SK-N-MC (cell line): ENCODE measurements around the gene SELENOW.
"Not testable (repeated sequence)": the region's sequence is repeated elsewhere in the genome, so short reads cannot be mapped to it uniquely, and the experiment has no call there.

Experiments
- DNase-seq: peaks from one replicate; pipeline ENCODE4 v3.0.0-alpha.2; 2011; ENCODE audit warnings: low read depth, low spot score
- H3K27ac ChIP-seq: fragments of 200-600 bp; sonication (generic); 2 replicates; pipeline ENCODE4 v1.5.1; 2016; ENCODE audit warnings: mixed run types
- H3K36me3 ChIP-seq: fragments of 200-600 bp; sonication (generic); 2 replicates; pipeline ENCODE4 v1.6.1; 2017; ENCODE audit warnings: antibody characterized with exemption, low read length, mixed read lengths; ENCODE audit not compliant: insufficient read depth
- H3K4me3 ChIP-seq: fragments of 200-600 bp; sonication (generic); 2 replicates; pipeline ENCODE4 v1.5.1; 2016
- H3K9ac ChIP-seq: fragments of 200-600 bp; sonication (generic); 2 replicates; pipeline ENCODE4 v1.8.0; 2017; ENCODE audit warnings: mixed run types, mixed read lengths; ENCODE audit not compliant: insufficient read length
- H3K9me3 ChIP-seq: fragments of 200-600 bp; sonication (generic); 2 replicates; pipeline ENCODE4 v1.6.1; 2017; ENCODE audit warnings: low read depth, mild to moderate bottlenecking, antibody characterized with exemption, low read length, moderate library complexity, mixed read lengths
- EZH2 ChIP-seq: fragments of 200-600 bp; sonication (generic); IDR thresholded peaks from one replicate; pipeline ENCODE4 v1.6.1; 2017; ENCODE audit warnings: antibody characterized with exemption
- FOXP2 ChIP-seq: optimal IDR thresholded peaks from 2 replicates; pipeline ENCODE3; 2011; ENCODE audit warnings: mild to moderate bottlenecking, moderate library complexity; ENCODE audit not compliant: insufficient read depth; ENCODE audit errors: extremely low read length, control extremely low read depth
- POLR2AphosphoS5 ChIP-seq: IDR thresholded peaks from 2 replicates; pipeline ENCODE4 v1.6.1; 2012; ENCODE audit warnings: mild to moderate bottlenecking, low read depth, low read length, borderline replicate concordance

Gene SELENOW

DNA sequence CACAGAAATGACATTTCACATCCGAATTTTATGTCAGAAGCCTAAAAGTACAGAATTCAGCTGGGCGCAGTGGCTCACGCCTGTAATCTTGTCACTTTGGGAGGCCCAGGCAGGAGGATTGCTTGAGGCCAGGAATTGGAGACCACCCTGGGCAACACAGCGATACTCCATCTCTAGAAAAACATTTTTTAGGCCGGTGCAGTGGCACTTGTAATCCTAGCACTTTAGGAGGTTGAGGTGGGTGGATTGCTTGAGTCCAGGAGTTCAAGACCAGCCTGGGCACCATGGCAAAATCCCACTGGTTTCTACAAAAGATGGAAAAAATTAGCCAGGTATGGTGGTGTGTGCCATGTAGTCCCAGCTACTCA is 17.9 kb upstream of the SELENOW start:
- Histone ChIP-seq H3K9ac (no peak overlapping the region), H3K27ac (no peak overlapping the region), H3K36me3 (peaks cover 25% of the 10 kb centered on the region; the same call in 1 of the 2 replicates)

DNA sequence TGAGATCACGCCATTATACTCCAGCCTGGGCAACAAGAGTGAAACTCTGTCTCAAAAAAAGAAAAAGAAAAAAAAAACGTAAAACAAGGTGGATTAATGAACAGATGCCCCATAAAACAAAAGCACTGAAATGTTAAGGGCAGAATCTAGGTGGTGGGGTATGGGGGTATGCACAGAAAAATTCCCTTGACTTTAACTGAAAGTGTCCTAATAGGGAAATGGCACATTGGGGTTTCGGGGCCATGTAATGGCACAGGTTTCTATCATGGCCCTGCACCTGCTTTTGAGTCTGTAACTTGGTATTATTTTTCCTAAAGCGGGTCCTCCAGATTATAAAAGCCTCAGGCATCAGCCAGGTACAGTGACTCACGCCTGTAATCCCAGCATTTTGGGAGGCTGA is 16.9 kb upstream of the SELENOW start:
- Histone ChIP-seq H3K27ac (no peak overlapping the region), H3K4me3 (no peak overlapping the region), H3K36me3 (peaks cover 15% of the 10 kb centered on the region; the same call in 1 of the 2 replicates), H3K9me3 (no peaks in the 10 kb centered on the region), H3K9ac (no peak overlapping the region)
- TF ChIP-seq FOXP2 (no peak), EZH2 (no peak), POLR2AphosphoS5 (no peak)
- DNase-seq: no peak

More for the DNA sequence above, 17.9 kb upstream of the SELENOW start:
- TF ChIP-seq FOXP2 (no peak), POLR2AphosphoS5 (no peak), EZH2 (no peak)
- DNase-seq: no peak
- H3K4me3 ChIP-seq: no peak overlapping the region
- H3K9me3 ChIP-seq: no peaks in the 10 kb centered on the region

DNA sequence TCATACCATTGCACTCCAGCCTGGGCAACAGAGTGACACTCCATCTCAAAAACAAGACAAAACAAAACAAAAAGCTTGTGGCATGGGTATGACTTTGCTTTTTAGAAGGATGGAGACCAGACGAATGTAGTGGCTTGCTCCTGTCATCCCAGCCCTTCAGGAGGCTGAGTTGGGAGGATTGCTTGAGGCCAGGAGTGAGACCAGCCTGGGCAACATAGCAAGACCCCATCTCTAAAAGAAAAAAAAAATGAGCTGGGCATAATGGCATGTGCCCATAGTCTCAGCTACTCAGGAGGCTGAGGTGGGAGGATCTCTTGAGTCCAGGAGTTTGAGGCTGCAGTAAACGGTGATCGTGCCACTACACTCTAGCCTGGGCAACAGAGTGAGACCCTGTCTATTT is 16.4 kb upstream of the SELENOW start:
- no peaks in the 10 kb centered on the region for H3K9me3 ChIP-seq
- H3K27ac ChIP-seq: no peak overlapping the region
- no peak overlapping the region for H3K9ac ChIP-seq
- H3K36me3 ChIP-seq: peaks cover 9% of the 10 kb centered on the region; the same call in 1 of the 2 replicates
- no peak for DNase-seq
- no peak overlapping the region for H3K4me3 ChIP-seq
- TF ChIP-seq FOXP2: no peak
- TF ChIP-seq POLR2AphosphoS5: no peak
- TF ChIP-seq EZH2: no peak

DNA sequence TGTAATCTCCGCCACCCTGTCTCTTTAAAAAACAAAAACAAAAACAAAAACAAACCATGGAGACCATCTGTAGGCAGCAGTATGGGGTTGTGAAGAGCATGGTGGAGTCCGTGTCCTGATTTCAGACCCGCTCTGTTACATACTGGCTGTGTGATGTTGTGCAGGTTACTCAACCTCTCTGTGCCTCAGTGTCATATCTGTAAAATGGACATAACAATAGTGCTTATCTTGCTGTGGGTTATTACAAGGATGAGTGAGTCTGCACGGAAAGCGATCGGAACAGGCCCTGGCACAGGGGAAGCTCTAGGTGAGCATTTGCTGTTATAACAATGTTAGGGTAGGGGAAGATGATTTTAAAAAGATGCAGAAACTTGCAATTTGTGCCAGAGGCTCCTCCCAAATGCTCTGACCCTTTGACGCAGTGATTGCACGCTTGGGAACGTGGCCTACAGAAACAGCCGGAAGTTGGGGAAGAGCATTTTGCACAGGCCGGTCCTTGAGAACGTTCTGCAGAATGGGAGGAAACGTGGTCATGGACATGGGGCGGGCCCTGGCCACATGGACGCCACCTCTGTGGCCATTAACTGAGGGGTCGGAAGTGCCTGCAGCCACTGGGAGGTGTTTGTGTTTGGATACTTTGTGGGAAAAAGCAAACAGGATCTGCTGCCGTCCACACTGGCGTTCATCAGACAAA is 15.7 kb upstream of the SELENOW start:
- TF ChIP-seq EZH2: no peak
- TF ChIP-seq POLR2AphosphoS5: no peak
- no peak for TF ChIP-seq FOXP2
- Histone ChIP-seq H3K4me3 (no peak overlapping the region), H3K36me3 (peaks cover 3% of the 10 kb centered on the region; the same call in 1 of the 2 replicates), H3K9me3 (no peaks in the 10 kb centered on the region), H3K27ac (no peak overlapping the region), H3K9ac (no peak overlapping the region)
- DNase-seq: no peak

DNA sequence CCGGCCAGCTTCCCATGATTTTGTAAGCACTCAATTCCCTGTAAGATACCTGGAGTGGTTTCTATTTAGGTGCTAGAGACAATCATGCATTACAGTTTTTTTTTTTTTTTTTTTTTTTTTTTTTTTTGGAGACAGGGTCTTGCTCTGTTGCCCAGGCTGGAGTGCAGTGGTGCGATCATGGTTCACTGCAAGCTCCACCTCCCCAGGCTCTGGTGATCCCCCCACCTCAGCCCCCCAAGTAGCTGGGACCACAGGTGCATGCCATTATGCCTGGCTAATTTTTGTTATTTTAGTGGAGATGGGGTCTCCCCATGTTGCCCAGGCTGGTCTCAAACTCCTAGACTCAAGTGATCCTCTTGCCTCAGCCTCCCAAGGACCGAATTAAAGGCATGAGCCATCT is 13.8 kb upstream of the SELENOW start:
- not testable (repeated sequence) for H3K27ac ChIP-seq, DNase-seq, H3K9me3 ChIP-seq, H3K36me3 ChIP-seq, H3K9ac ChIP-seq, H3K4me3 ChIP-seq

DNA sequence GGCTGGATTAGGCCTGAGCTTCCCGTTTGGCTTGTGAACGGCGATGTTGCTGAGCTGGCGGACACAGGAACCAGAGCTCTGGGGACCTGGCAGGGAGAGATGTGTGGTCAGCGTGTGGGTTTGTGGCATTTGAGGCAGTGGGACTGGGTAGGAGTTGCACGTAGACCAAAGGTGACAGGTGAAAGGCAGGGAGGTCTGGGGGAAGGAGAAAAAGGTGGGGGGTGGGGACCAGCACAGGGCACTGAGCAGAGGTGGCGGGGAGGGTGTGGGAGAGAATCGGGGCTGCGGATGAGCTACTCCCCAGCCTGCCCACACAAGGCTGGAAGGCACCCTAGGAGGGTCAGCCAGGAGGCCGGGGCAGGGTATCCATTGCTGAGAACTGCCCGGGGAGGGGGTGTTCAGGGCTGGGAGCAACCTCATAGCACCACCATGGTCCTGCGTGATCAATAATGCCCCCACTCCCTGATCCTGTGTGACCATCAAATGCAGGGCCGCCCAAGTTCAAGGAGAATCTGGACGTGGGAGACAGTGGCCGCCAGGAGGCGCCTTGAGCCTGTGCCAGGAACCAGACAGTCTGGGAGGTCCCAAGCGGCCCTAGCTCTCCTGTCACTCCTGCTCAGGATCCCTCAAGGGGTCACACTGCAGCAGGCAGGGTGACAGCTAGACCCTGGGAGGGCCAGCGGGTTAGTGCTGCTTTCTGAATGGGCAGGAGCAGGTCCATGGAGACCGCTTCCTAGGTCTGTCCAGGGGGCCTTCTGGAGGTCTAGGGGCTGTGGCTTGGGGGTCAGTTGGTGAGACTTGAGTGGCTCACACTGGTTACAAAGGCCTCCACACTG is 12.8 kb upstream of the SELENOW start:
- no peak for DNase-seq
- Histone ChIP-seq H3K9me3 (no peaks in the 10 kb centered on the region), H3K36me3 (no peaks in the 10 kb centered on the region), H3K27ac (no peak overlapping the region), H3K4me3 (no peak overlapping the region), H3K9ac (no peak overlapping the region)
- TF ChIP-seq POLR2AphosphoS5 (no peak), FOXP2 (no peak), EZH2 (no peak)

DNA sequence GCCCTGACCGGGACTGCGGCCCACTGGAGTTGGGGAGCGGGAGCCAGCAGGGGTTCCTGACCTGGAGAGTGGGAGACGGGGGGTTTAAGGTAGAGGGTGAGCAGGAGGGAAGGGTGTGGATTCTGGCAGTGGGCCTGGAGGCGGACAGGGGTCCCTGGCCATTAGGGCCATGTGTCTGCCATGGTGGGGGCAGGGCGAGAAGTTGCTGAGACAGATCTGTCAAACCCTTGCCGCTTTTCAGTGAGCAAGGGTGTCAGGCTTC is 12.2 kb upstream of the SELENOW start:
- Histone ChIP-seq H3K36me3 (no peaks in the 10 kb centered on the region), H3K4me3 (no peak overlapping the region), H3K9me3 (no peaks in the 10 kb centered on the region), H3K27ac (no peak overlapping the region), H3K9ac (no peak overlapping the region)
- no peak for TF ChIP-seq EZH2
- no peak for TF ChIP-seq POLR2AphosphoS5
- TF ChIP-seq FOXP2: no peak
- DNase-seq: no peak

DNA sequence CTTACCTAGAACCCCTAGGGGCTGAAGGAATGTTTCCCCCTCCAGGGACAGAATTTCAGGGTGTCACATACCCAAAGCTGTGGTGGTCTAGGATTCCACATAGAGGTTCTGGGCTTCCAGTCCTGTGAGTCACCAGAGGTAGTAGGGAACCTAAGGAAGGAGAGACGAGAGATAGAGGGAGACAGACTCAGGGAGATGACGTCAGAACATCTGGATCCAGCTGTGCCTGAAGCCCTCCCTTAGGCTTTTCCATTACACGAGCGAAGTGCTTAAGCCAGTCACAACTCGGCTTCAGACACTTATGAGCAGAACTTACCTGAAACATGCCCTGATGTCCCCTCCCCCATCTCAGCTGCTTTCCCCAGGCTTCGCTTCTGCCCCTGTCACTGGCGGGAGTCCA is 11.8 kb upstream of the SELENOW start:
- H3K4me3 ChIP-seq: no peak overlapping the region
- no peak for DNase-seq
- H3K9me3 ChIP-seq: no peaks in the 10 kb centered on the region
- TF ChIP-seq POLR2AphosphoS5 (no peak), EZH2 (no peak), FOXP2 (no peak)
- H3K27ac ChIP-seq: no peak overlapping the region
- H3K9ac ChIP-seq: no peak overlapping the region
- H3K36me3 ChIP-seq: no peaks in the 10 kb centered on the region

DNA sequence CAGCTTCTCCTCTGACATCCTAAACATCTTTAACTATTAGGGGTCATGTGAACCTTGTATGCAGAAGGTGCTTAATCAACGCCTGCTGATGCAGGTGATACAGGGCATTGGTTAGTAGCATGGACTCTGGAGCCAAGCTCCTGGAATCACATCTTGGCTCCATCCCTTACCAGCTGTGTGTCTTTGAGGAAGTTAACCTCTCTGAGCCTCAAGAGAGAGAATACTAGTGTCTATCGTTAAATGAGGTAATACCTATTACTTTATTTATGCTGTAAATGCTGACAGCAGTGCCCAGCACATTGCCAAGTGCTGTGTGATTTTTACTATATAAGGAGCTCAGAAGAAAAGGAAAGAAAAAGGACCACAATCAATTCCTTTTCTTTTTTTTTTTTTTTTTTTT is 11.2 kb upstream of the SELENOW start:
- H3K27ac ChIP-seq: no peak overlapping the region
- DNase-seq: no peak
- TF ChIP-seq POLR2AphosphoS5 (no peak), EZH2 (no peak), FOXP2 (no peak)
- no peaks in the 10 kb centered on the region for H3K9me3 ChIP-seq
- H3K4me3 ChIP-seq: no peak overlapping the region
- H3K9ac ChIP-seq: no peak overlapping the region
- H3K36me3 ChIP-seq: no peaks in the 10 kb centered on the region
